Neuron (in vitro differentiated cells): Measurements from ENCODE around the gene COBL.
A peak's percentile ranks its signal among the peaks of the same experiment; 100 is the strongest.

Experiments used
- H2AFZ ChIP-seq: one replicate; pipeline ENCODE4 v1.6.1; 2013; ENCODE audit warnings: low read depth, mild to moderate bottlenecking, inconsistent platforms, low read length, moderate library complexity
- H3K27me3 ChIP-seq: one replicate; pipeline ENCODE4 v1.6.1; 2013; ENCODE audit warnings: low read length; ENCODE audit not compliant: insufficient read depth
- H3K36me3 ChIP-seq: one replicate; pipeline ENCODE4 v1.6.1; 2013; ENCODE audit warnings: low read length; ENCODE audit not compliant: insufficient read depth
- H3K4me1 ChIP-seq: one replicate; pipeline ENCODE4 v1.6.1; 2013; ENCODE audit warnings: low read length; ENCODE audit not compliant: insufficient read depth
- H3K4me3 ChIP-seq: 2 replicates; pipeline ENCODE4 v1.5.1; 2013; ENCODE audit warnings: mild to moderate bottlenecking, low read length, moderate library complexity
- H3K9me3 ChIP-seq: one replicate; pipeline ENCODE4 v1.6.1; 2013; ENCODE audit warnings: low read length

The COBL gene

GRCh38 chr7:51318886-51319579 lies 2.4 kb upstream of the COBL start:
- peaks cover 3% of the 10 kb centered on the region for H3K9me3 ChIP-seq
- H2AFZ ChIP-seq: no peak overlapping the region
- no peaks in the 10 kb centered on the region for H3K36me3 ChIP-seq
- no peak overlapping the region for H3K4me3 ChIP-seq
- peaks cover 41% of the 10 kb centered on the region for H3K27me3 ChIP-seq
- H3K4me1 ChIP-seq: peaks cover 11% of the 10 kb centered on the region

GRCh38 chr7:51318001-51318400 lies 1.4 kb upstream of the COBL start:
- Histone ChIP-seq H3K4me3 (no peak overlapping the region), H3K4me1 (peaks cover 11% of the 10 kb centered on the region), H3K9me3 (peaks cover 3% of the 10 kb centered on the region), H3K27me3 (peaks cover 49% of the 10 kb centered on the region), H3K36me3 (no peaks in the 10 kb centered on the region), H2AFZ (no peak overlapping the region)

GRCh38 chr7:51317582-51317910 lies 937 bp upstream of the COBL start:
- Histone ChIP-seq H3K4me1 (peaks cover 11% of the 10 kb centered on the region), H3K36me3 (no peaks in the 10 kb centered on the region), H3K4me3 (no peak overlapping the region), H2AFZ (no peak overlapping the region), H3K27me3 (peaks cover 49% of the 10 kb centered on the region), H3K9me3 (peaks cover 3% of the 10 kb centered on the region)

GRCh38 chr7:51316262-51316665 lies 345 bp downstream of the COBL start:
- peak overlapping the region; percentile 29 for H3K4me3 ChIP-seq
- H3K27me3 ChIP-seq: peaks cover 50% of the 10 kb centered on the region
- no peaks in the 10 kb centered on the region for H3K36me3 ChIP-seq
- H2AFZ ChIP-seq: peak overlapping the region; percentile 35
- H3K4me1 ChIP-seq: peaks cover 11% of the 10 kb centered on the region
- peaks cover 3% of the 10 kb centered on the region for H3K9me3 ChIP-seq

GRCh38 chr7:51315393-51316261 lies 982 bp downstream of the COBL start:
- Histone ChIP-seq H3K4me3 (peak overlapping the region; percentile 29), H3K27me3 (peaks cover 50% of the 10 kb centered on the region), H3K9me3 (peaks cover 3% of the 10 kb centered on the region)

GRCh38 chr7:51314726-51315125 lies 1.9 kb downstream of the COBL start:
- no peak overlapping the region for H2AFZ ChIP-seq
- H3K36me3 ChIP-seq: no peaks in the 10 kb centered on the region
- no peak overlapping the region for H3K4me3 ChIP-seq
- H3K4me1 ChIP-seq: peaks cover 11% of the 10 kb centered on the region
- H3K9me3 ChIP-seq: peaks cover 3% of the 10 kb centered on the region
- H3K27me3 ChIP-seq: peaks cover 50% of the 10 kb centered on the region

More at GRCh38 chr7:51315393-51316261, 982 bp downstream of the COBL start:
- H3K4me1 ChIP-seq: peaks cover 11% of the 10 kb centered on the region
- H3K36me3 ChIP-seq: no peaks in the 10 kb centered on the region
- H2AFZ ChIP-seq: peak overlapping the region; percentile 35

GRCh38 chr7:51313738-51314425 lies 2.7 kb downstream of the COBL start:
- H3K4me1 ChIP-seq: peaks cover 11% of the 10 kb centered on the region
- H3K36me3 ChIP-seq: no peaks in the 10 kb centered on the region
- H2AFZ ChIP-seq: no peak overlapping the region
- peaks cover 3% of the 10 kb centered on the region for H3K9me3 ChIP-seq
- no peak overlapping the region for H3K4me3 ChIP-seq
- H3K27me3 ChIP-seq: peaks cover 47% of the 10 kb centered on the region

GRCh38 chr7:51312951-51313737 lies 3.5 kb downstream of the COBL start:
- no peak overlapping the region for H3K4me3 ChIP-seq
- no peaks in the 10 kb centered on the region for H3K36me3 ChIP-seq
- peaks cover 11% of the 10 kb centered on the region for H3K4me1 ChIP-seq
- no peak overlapping the region for H2AFZ ChIP-seq
- peaks cover 46% of the 10 kb centered on the region for H3K27me3 ChIP-seq
- H3K9me3 ChIP-seq: peaks cover 3% of the 10 kb centered on the region

GRCh38 chr7:51311166-51311565 lies 5.4 kb downstream of the COBL start:
- H3K9me3 ChIP-seq: no peaks in the 10 kb centered on the region
- H3K4me3 ChIP-seq: no peak overlapping the region
- peaks cover 29% of the 10 kb centered on the region for H3K27me3 ChIP-seq
- no peaks in the 10 kb centered on the region for H3K36me3 ChIP-seq
- H2AFZ ChIP-seq: no peak overlapping the region
- H3K4me1 ChIP-seq: peaks cover 8% of the 10 kb centered on the region

- Histone ChIP-seq H3K4me3 (no peak overlapping the region), H3K9me3 (no peaks in the 10 kb centered on the region), H2AFZ (no peak overlapping the region), H3K36me3 (no peaks in the 10 kb centered on the region), H3K27me3 (peaks cover 19% of the 10 kb centered on the region), H3K4me1 (no peaks in the 10 kb centered on the region)
These were observed 6.5 kb downstream of the COBL start for GRCh38 chr7:51310131-51310583.

- H3K27me3 ChIP-seq: peaks cover 14% of the 10 kb centered on the region
- no peak overlapping the region for H3K4me3 ChIP-seq
- no peak overlapping the region for H2AFZ ChIP-seq
- H3K9me3 ChIP-seq: no peaks in the 10 kb centered on the region
- H3K4me1 ChIP-seq: no peaks in the 10 kb centered on the region
- no peaks in the 10 kb centered on the region for H3K36me3 ChIP-seq
These were observed 7.1 kb downstream of the COBL start for GRCh38 chr7:51309361-51310130.

GRCh38 chr7:51308696-51309095 lies 7.9 kb downstream of the COBL start:
- Histone ChIP-seq H3K36me3 (no peaks in the 10 kb centered on the region), H3K4me3 (no peak overlapping the region), H2AFZ (no peak overlapping the region), H3K4me1 (no peaks in the 10 kb centered on the region), H3K9me3 (no peaks in the 10 kb centered on the region), H3K27me3 (peaks cover 6% of the 10 kb centered on the region)
